Natural killer cell (primary cell): ENCODE results near the gene PHLDB2. TPM values are rescaled to one million over a fixed set of nuclear protein-coding genes. Genes with fewer than 3 reads are reported as not detected.

ENCODE experiments used
- ATAC-seq, 3 donors: fragments of 150-1000 bp in 2 of 3; fragments of 200-7000 bp in 1 of 3; cut with Tn5 transposase; 1 replicate in 1 of 3; 2 replicates in 2 of 3; pipeline ENCODE4 v1.10.0; 2021; ENCODE audit warnings: mild to moderate bottlenecking in 2 of 3, moderate library complexity in 2 of 3
- DNase-seq, 2 donors: peaks; one replicate each; pipeline versions ENCODE4 v3.0.0 to v3.0.0-alpha.2; 2013 to 2021; ENCODE audit warnings: mixed read lengths in 1 of 2
- H3K27ac ChIP-seq: one replicate; pipeline ENCODE4 v1.5.1; 2013; ENCODE audit warnings: mild to moderate bottlenecking, low read length
- H3K27me3 ChIP-seq: one replicate; pipeline ENCODE4 v1.6.1; 2013; ENCODE audit warnings: low read length; ENCODE audit not compliant: control insufficient read depth, insufficient read depth
- H3K36me3 ChIP-seq: one replicate; pipeline ENCODE4 v1.6.1; 2013; ENCODE audit warnings: low read length; ENCODE audit not compliant: control insufficient read depth, insufficient read depth
- H3K4me1 ChIP-seq: one replicate; pipeline ENCODE4 v1.6.1; 2013; ENCODE audit warnings: low read length; ENCODE audit not compliant: control insufficient read depth, insufficient read depth
- H3K4me3 ChIP-seq: one replicate; pipeline ENCODE4 v1.5.1; 2013; ENCODE audit warnings: low read length
- H3K9me3 ChIP-seq: one replicate; pipeline ENCODE4 v1.6.1; 2013; ENCODE audit warnings: low read length; ENCODE audit not compliant: control insufficient read depth, insufficient read depth
- H3K27ac Mint-ChIP-seq, 2 donors: one replicate each; pipeline ENCODE4 v1.8.0; 2022; ENCODE audit warnings: mild to moderate bottlenecking in 2 of 2, mixed read lengths in 2 of 2, moderate library complexity in 1 of 2
- H3K27me3 Mint-ChIP-seq, 2 donors: one replicate each; pipeline ENCODE4 v1.8.0; 2022; ENCODE audit warnings: low read depth in 2 of 2, mixed read lengths in 2 of 2
- H3K36me3 Mint-ChIP-seq: one replicate; pipeline ENCODE4 v1.8.0; 2022; ENCODE audit warnings: mixed read lengths
- H3K4me1 Mint-ChIP-seq, 2 donors: one replicate each; pipeline ENCODE4 v1.8.0; 2022; ENCODE audit warnings: mixed read lengths in 2 of 2
- H3K4me3 Mint-ChIP-seq: one replicate; pipeline ENCODE4 v1.8.0; 2022; ENCODE audit warnings: mild to moderate bottlenecking, moderate library complexity, mixed read lengths
- H3K9me3 Mint-ChIP-seq, 2 donors: one replicate each; pipeline ENCODE4 v1.8.0; 2022; ENCODE audit warnings: mixed read lengths in 2 of 2
- CTCF ChIP-seq: fragments of 200-600 bp; IDR thresholded peaks from one replicate; pipeline ENCODE4 v1.8.0; 2022; ENCODE audit warnings: antibody characterized with exemption
- WGBS: methylation state at CpG from one replicate; pipeline ENCODE4 v1.1.7; 2013; ENCODE audit warnings: missing lambda C conversion rate; ENCODE audit not compliant: insufficient coverage; 5-methylcytosine and 5-hydroxymethylcytosine counted together
- intact Hi-C: fragments of 100-400 bp; cut with micrococcal nuclease; formaldehyde crosslinking; loops from one replicate; pipeline ENCODE4 v1.14.2; 2022
- total RNA-seq, 4 donors: library from RNA; stranded (reverse); fragments of 120-200 nt in 1 of 4; gene quantifications; one replicate each; pipeline versions ENCODE4 v1.2.3 to v1.2.4, GENCODE V29; 2013 to 2022

PHLDB2 gene
- total RNA-seq, 3 donors from 2014 or later (not counting 1 experiment from before 2014, with no cell fraction given): 63.3 to 93.4 (median 64.0) TPM

- no peaks in the 10 kb centered on the region for H3K9me3 Mint-ChIP-seq
- Histone ChIP-seq H3K36me3 (no peaks in the 10 kb centered on the region), H3K27ac (no peak overlapping the region), H3K4me1 (peaks cover 13% of the 10 kb centered on the region), H3K4me3 (no peak overlapping the region), H3K27me3 (no peaks in the 10 kb centered on the region), H3K9me3 (no peaks in the 10 kb centered on the region)
- H3K4me3 Mint-ChIP-seq: no peak overlapping the region
- no peak for DNase-seq
- peaks cover 0 to 3% of the 10 kb centered on the region in 2 donors for H3K27me3 Mint-ChIP-seq
- H3K4me1 Mint-ChIP-seq: peaks cover 18% of the 10 kb centered on the region in 2 donors
- H3K36me3 Mint-ChIP-seq: no peaks in the 10 kb centered on the region
- TF ChIP-seq CTCF: no peak
- no peak for ATAC-seq
- 100% methylated on average over 1 of the region's 2 CpGs for WGBS
- H3K27ac Mint-ChIP-seq: no peak overlapping the region
- intact Hi-C loops: no loop called here
These were observed 4.1 kb upstream of the PHLDB2 start for GRCh38 chr3:111854990-111855389.

- H3K36me3 ChIP-seq: no peaks in the 10 kb centered on the region
- intact Hi-C loops: no loop called here
- no peaks in the 10 kb centered on the region for H3K27me3 ChIP-seq
- Mint-ChIP-seq H3K4me3 (no peak overlapping the region), H3K9me3 (no peaks in the 10 kb centered on the region), H3K36me3 (no peaks in the 10 kb centered on the region), H3K27me3 (peaks cover 0 to 3% of the 10 kb centered on the region in 2 donors), H3K4me1 (peaks cover 25% of the 10 kb centered on the region in 2 donors), H3K27ac (peak overlapping the region in 1 of 2 donors; percentile 19)
- H3K4me3 ChIP-seq: no peak overlapping the region
- no peak for ATAC-seq
- no peak for DNase-seq
- no peak overlapping the region for H3K27ac ChIP-seq
- 97% methylated on average over 2 of the region's 3 CpGs for WGBS
- no peak for TF ChIP-seq CTCF
- H3K9me3 ChIP-seq: no peaks in the 10 kb centered on the region
- peaks cover 17% of the 10 kb centered on the region for H3K4me1 ChIP-seq
These were observed 2.6 kb upstream of the PHLDB2 start for GRCh38 chr3:111856501-111856900.

- H3K27ac Mint-ChIP-seq: peak overlapping the region; percentile 47 to 97
- H3K4me1 ChIP-seq: peaks cover 15% of the 10 kb centered on the region
- no peak for ATAC-seq
- intact Hi-C loops: no loop called here
- H3K4me3 Mint-ChIP-seq: peak overlapping the region; percentile 57
- no peaks in the 10 kb centered on the region for H3K9me3 Mint-ChIP-seq
- H3K36me3 Mint-ChIP-seq: no peaks in the 10 kb centered on the region
- no peak for DNase-seq
- no peak overlapping the region for H3K27ac ChIP-seq
- WGBS: 82% methylated on average over 6 of the region's 6 CpGs
- H3K4me3 ChIP-seq: no peak overlapping the region
- H3K27me3 Mint-ChIP-seq: peaks cover 0 to 3% of the 10 kb centered on the region in 2 donors
- no peaks in the 10 kb centered on the region for H3K9me3 ChIP-seq
- TF ChIP-seq CTCF: no peak
- peaks cover 29% of the 10 kb centered on the region in 2 donors for H3K4me1 Mint-ChIP-seq
- H3K27me3 ChIP-seq: no peaks in the 10 kb centered on the region
- H3K36me3 ChIP-seq: no peaks in the 10 kb centered on the region
These were observed 1.6 kb upstream of the PHLDB2 start for GRCh38 chr3:111857474-111857873.

GRCh38 chr3:111858642-111859041 lies 423 bp upstream of the PHLDB2 start:
- Mint-ChIP-seq H3K9me3 (no peaks in the 10 kb centered on the region), H3K27ac (peak overlapping the region; percentile 93 to 97), H3K36me3 (no peaks in the 10 kb centered on the region), H3K27me3 (peaks cover 0 to 3% of the 10 kb centered on the region in 2 donors), H3K4me3 (peak overlapping the region; percentile 93), H3K4me1 (peaks cover 38 to 41% of the 10 kb centered on the region in 2 donors)
- 65% methylated on average over 10 of the region's 10 CpGs for WGBS
- TF ChIP-seq CTCF: no peak
- H3K27ac ChIP-seq: peak overlapping the region; percentile 93
- H3K36me3 ChIP-seq: no peaks in the 10 kb centered on the region
- intact Hi-C loops: loop anchor here (1.0 kb wide), 1 partner anchor 141 kb away; no protein-coding TSS in a partner anchor
- no peaks in the 10 kb centered on the region for H3K27me3 ChIP-seq
- H3K4me1 ChIP-seq: peaks cover 15% of the 10 kb centered on the region
- H3K9me3 ChIP-seq: no peaks in the 10 kb centered on the region
- peak overlapping the region; percentile 96 for H3K4me3 ChIP-seq
- ATAC-seq (no peak), DNase-seq (no peak)
